HG03460 (cell line): ENCODE results near the gene SUCLG2.
"Not testable (repeated sequence)": the region's sequence is repeated elsewhere in the genome, so short reads cannot be mapped to it uniquely, and the experiment has no call there.

Source experiments
- ATAC-seq: cut with Tn5 transposase; IDR thresholded peaks from one replicate; pipeline ENCODE4 v1.9.1; 2021; ENCODE audit not compliant: unreplicated experiment

The SUCLG2 gene

GRCh38 chr3:67564008-67564407 is 90.4 kb downstream of the SUCLG2 start:
- ATAC-seq = no peak

GRCh38 chr3:67561667-67562394 is 92.6 kb downstream of the SUCLG2 start:
- ATAC-seq = no peak

DNA sequence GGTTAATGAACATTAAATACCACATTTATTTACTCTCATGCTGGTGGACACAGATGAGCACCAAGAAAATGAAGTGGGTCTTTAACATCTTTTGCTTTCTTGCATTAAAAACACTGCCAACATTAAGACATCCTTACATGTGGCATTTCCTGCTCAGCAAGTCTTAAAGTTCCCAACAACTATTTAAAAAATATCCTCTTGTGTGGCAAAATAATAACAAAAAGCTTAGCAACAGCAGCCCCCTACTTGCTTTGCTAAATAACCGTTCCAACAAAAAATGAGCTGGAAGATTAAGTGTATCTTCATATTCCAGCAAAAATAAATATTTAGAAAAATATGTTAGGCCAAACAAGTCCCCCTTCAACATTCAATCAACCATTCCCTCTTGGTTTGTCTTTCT is 93.1 kb downstream of the SUCLG2 start:
- ATAC-seq = no peak

DNA sequence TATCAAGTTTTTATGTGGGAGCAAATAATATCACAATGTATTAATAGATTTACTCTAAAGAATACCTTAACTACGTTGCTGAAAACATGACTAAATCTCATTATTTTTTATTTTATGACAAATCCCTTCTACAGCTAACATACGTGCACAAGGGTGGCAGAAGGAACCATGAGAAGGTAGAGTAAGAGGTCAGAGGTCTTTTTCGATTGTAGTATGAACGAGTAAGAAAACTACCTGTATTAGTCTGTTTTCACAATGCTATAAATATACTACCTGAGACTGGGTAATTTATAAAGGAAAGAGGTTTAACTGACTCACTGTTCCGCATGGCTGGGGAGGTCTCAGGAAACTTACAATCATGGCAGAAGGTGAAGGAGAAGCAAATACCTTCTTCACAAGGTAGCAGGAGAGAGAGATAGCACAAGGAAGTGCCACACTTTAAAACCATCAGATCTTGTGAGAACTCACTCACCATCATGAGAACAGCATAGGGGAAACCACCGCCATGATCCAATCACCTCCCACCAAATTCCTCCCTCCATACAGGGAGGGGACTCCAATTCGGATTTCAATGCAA is 95.3 kb downstream of the SUCLG2 start:
- ATAC-seq = no peak

DNA sequence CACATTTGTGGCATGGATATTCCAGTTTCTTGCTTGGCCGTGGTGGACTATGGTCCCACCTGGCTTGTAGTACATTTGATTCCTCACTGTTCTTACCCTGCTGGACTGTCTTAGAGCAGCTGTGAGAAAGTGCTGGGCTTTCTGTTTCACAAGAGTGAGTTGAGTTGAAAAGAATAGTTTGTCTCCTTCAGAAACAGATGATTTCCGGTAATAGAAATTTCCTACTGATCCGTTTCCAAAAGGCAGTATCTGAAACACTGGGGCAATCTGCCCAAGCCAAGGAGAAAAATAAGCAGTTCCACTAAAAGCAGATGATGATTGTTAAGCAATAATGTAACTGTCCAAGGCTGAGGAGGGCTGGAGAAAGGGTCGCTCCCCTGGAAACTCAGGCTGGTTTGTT is 96.0 kb downstream of the SUCLG2 start:
- no peak for ATAC-seq

DNA sequence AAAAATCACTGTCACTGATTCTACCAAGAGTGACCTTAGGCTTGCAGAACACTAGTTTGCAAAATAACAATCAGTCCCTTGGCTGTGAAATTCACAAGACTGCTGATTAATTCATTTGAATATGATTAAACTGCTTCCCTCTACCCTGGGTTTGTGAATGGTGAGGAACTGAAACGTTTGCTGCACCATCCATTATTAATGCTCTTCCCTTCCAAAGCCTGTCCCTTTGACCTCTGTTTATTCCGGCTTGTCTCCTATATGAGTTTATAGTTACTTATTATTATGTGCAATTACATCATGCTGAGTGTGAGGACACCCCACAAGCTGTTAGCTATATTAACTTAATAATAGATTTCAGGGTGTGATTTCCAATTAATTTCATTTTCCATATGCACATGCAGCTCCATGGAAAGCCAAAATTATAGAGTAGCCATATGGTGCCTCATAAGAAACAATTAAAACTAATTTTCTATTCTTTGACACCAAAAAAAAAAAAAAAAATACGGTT is 96.5 kb downstream of the SUCLG2 start:
- no peak for ATAC-seq

GRCh38 chr3:67551361-67552016 is 102.9 kb downstream of the SUCLG2 start:
- ATAC-seq = no peak

- no peak for ATAC-seq
These were observed 103.9 kb downstream of the SUCLG2 start for GRCh38 chr3:67550541-67550940.

- not testable (repeated sequence) for ATAC-seq
These were observed 111.7 kb downstream of the SUCLG2 start for GRCh38 chr3:67542502-67543250.

- no peak for ATAC-seq
These were observed 114.1 kb downstream of the SUCLG2 start for GRCh38 chr3:67540198-67540894.

GRCh38 chr3:67537203-67537602 is 117.2 kb downstream of the SUCLG2 start:
- ATAC-seq = not testable (repeated sequence)

GRCh38 chr3:67535006-67535405 is 119.4 kb downstream of the SUCLG2 start:
- no peak for ATAC-seq

DNA sequence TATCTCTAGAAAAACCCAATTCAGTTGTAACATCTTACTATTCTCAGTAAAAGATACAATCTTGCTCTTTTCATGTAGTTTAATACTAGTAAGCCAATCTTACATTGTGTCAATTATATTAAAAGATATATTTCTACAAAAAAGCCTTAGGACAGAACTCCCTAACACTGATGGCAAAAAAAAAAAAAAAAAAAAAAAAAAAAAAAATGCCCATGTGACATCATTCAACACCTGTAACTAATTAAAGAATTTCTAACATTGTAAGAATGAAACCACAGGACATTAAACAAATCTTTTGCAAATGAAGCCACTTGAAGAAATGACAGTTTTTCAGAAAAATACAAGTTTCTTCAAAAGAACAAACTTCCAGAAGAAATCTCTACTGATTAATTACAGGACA is 119.8 kb downstream of the SUCLG2 start:
- no peak for ATAC-seq

GRCh38 chr3:67531181-67532101 is 123.0 kb downstream of the SUCLG2 start:
- no peak for ATAC-seq

GRCh38 chr3:67529915-67530314 is 124.5 kb downstream of the SUCLG2 start:
- no peak for ATAC-seq

- no peak for ATAC-seq
These were observed 125.1 kb downstream of the SUCLG2 start for GRCh38 chr3:67529337-67529736.

DNA sequence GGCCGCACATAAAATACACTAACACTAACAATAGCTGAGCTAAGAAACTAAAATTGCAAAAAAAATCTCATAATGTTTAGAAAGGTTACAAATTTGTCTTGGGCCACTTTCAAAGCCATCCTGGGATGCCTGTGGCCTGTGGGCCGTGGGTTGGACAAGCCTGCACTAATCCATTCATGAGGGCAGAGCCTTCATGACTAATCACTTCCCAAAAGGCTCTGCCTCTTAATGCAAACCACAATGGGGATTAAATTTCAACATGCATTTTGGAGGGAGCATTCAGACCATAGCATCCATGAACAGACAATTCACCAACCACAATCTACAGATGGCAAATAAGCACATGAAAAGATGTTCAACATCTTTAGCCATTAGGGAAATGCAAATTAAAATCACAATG is 128.2 kb downstream of the SUCLG2 start:
- no peak for ATAC-seq

DNA sequence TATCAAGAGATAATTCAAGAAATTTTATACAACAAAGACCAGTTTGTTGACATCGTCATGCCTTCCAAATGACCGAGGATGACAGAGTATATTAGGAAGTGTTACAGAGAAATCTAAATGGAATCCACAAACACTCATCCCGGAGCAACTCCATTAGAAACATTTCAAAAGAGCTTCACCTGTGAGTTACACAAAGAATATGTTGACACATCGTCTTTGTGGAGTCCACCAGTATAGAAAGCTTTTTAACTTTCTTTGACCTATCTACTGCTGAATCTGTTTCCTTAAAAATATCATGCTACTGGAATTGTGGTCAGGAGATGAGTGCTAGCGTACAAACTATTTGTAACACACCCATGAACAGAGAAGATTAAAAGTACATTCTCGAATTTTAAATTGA is 130.4 kb downstream of the SUCLG2 start:
- no peak for ATAC-seq

DNA sequence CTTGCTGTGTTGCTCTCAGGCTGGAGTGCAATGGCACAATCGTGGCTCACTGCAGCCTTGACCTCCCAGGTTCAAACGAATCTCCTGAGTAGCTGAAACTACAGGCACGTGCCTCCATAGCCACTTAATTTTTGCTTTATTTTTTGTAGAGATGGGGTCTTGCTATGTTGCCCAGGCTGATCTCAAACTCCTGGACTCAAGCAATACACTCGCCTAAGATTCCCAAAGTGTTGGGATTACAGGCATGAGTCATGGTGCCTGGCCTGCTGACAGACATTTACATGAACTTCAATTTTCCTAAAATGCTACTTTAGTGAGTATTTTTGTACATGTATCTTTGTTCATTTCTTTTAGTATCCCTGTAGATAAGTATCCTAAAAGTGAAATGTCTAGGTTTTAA is 132.3 kb downstream of the SUCLG2 start:
- ATAC-seq = no peak
